ENCODE data around the gene MYH6. TPM values are rescaled to one million over a fixed set of nuclear protein-coding genes. Genes with fewer than 3 reads are reported as not detected.
A peak's percentile ranks its signal among the peaks of the same experiment; 100 is the strongest.

Gene MYH6
- total and polyA plus RNA-seq, 2 donors (not counting 3 experiments of a cell fraction or from before 2014, with no cell fraction given), result not detected

GRCh38 chr14:23379366-23380196 lies 28.5 kb downstream of the MYH6 start:
- Histone ChIP-seq H3K79me2 (ENCODE audit: control insufficient read depth, insufficient read depth, low read length) (no peaks in the 10 kb centered on the region), H3K4me3 (replicated peaks in 1 of 3; ENCODE audit: insufficient read depth in 1 of 3, low read depth in 1 of 3, low read length in 3 of 3) (no peak overlapping the region), H3K9me3 (replicated peaks; ENCODE audit: control insufficient read depth, insufficient read depth, low read length) (no peaks in the 10 kb centered on the region), H3K4me2 (ENCODE audit: insufficient read depth, low read length) (no peak overlapping the region), H3K9me1 (replicated peaks; ENCODE audit: control insufficient read depth, extremely low read depth, insufficient read depth, low read length) (no peaks in the 10 kb centered on the region), H2AFZ (ENCODE audit: low read depth, low read length) (no peak overlapping the region), H4K20me1 (replicated peaks; ENCODE audit: control insufficient read depth, extremely low read depth, insufficient read depth, low read length) (no peaks in the 10 kb centered on the region), H3K27me3 (ENCODE audit: control insufficient read depth in 2 of 2, insufficient read depth in 2 of 2, low read length in 2 of 2) (no peaks in the 10 kb centered on the region), H3K9ac (replicated peaks; ENCODE audit: extremely low read depth, insufficient read depth, low read length) (no peak overlapping the region), H3K4me1 (ENCODE audit: control insufficient read depth, extremely low read depth, insufficient read depth, low read length) (no peaks in the 10 kb centered on the region), H3K36me3 (ENCODE audit: control insufficient read depth in 2 of 2, extremely low read depth in 1 of 2, insufficient read depth in 2 of 2, low read length in 2 of 2) (no peaks in the 10 kb centered on the region), H3K27ac (ENCODE audit: insufficient read depth, low read depth, low read length) (no peak overlapping the region)
- dilution Hi-C loops (cut with MboI; ENCODE audit: extremely low pct_ligation_motif_present, low sequenced_read_pairs), result no loop called here
- peak; percentile 34 for DNase-seq (ENCODE audit: low read depth, low spot score)
- peak; percentile 67 for FAIRE-seq
- ChIA-PET CTCF (interaction anchor here (0.7 to 4.7 kb wide), 32 partner anchors 10 to 311 kb away, joined by 3 to 55 read pairs (median 4); partner anchors contain the start of genes PABPN1 and SLC22A17), POLR2A (no interaction called here)
- no TSS peak for BruUV-seq (replicated peaks)
- peak; percentile 80 to 92 for TF ChIP-seq CTCF (IDR thresholded peaks at IDR 0.05; ENCODE audit: extremely low read depth in 1 of 2, insufficient read depth in 1 of 2, low read depth in 1 of 2, low read length in 2 of 2)
- no peak for TF ChIP-seq EZH2 (IDR thresholded peaks at IDR 0.05; ENCODE audit: borderline replicate concordance, low read depth, low read length, severe bottlenecking)
- intact Hi-C loops (cut with micrococcal nuclease), result loop anchor here (1.0 kb wide), 3 partner anchors 51 to 259 kb away; no protein-coding TSS in a partner anchor

- Histone ChIP-seq H3K36me3 (ENCODE audit: control insufficient read depth in 2 of 2, extremely low read depth in 1 of 2, insufficient read depth in 2 of 2, low read length in 2 of 2) (no peaks in the 10 kb centered on the region), H4K20me1 (replicated peaks; ENCODE audit: control insufficient read depth, extremely low read depth, insufficient read depth, low read length) (no peaks in the 10 kb centered on the region), H3K27me3 (ENCODE audit: control insufficient read depth in 2 of 2, insufficient read depth in 2 of 2, low read length in 2 of 2) (no peaks in the 10 kb centered on the region), H3K9me1 (replicated peaks; ENCODE audit: control insufficient read depth, extremely low read depth, insufficient read depth, low read length) (no peaks in the 10 kb centered on the region), H3K9me3 (replicated peaks; ENCODE audit: control insufficient read depth, insufficient read depth, low read length) (no peaks in the 10 kb centered on the region), H3K79me2 (ENCODE audit: control insufficient read depth, insufficient read depth, low read length) (no peaks in the 10 kb centered on the region), H3K4me1 (ENCODE audit: control insufficient read depth, extremely low read depth, insufficient read depth, low read length) (no peaks in the 10 kb centered on the region), H2AFZ (ENCODE audit: low read depth, low read length) (no peak overlapping the region), H3K4me2 (ENCODE audit: insufficient read depth, low read length) (no peak overlapping the region), H3K9ac (replicated peaks; ENCODE audit: extremely low read depth, insufficient read depth, low read length) (no peak overlapping the region), H3K27ac (ENCODE audit: insufficient read depth, low read depth, low read length) (no peak overlapping the region), H3K4me3 (replicated peaks in 1 of 3; ENCODE audit: insufficient read depth in 1 of 3, low read depth in 1 of 3, low read length in 3 of 3) (no peak overlapping the region)
- ChIA-PET CTCF (interaction anchor here (2.0 to 4.7 kb wide), 7 partner anchors 9 to 258 kb away, joined by 7 to 55 read pairs (median 25); partner anchors contain the start of gene SLC22A17), POLR2A (no interaction called here)
- no peak for DNase-seq (ENCODE audit: low read depth, low spot score)
- BruUV-seq (replicated peaks), result no TSS peak
- FAIRE-seq, result no peak
- dilution Hi-C loops (cut with MboI; ENCODE audit: extremely low pct_ligation_motif_present, low sequenced_read_pairs), result no loop called here
- TF ChIP-seq MAX (IDR thresholded peaks at IDR 0.05; ENCODE audit: insufficient read depth, insufficient read length), result no peak
- no peak for TF ChIP-seq CTCF (IDR thresholded peaks at IDR 0.05; ENCODE audit: extremely low read depth in 1 of 2, insufficient read depth in 1 of 2, low read depth in 1 of 2, low read length in 2 of 2)
- no peak for TF ChIP-seq GATA2 (IDR thresholded peaks at IDR 0.05; ENCODE audit: insufficient read depth, insufficient read length, low read depth, low read length)
- no peak for TF ChIP-seq EZH2 (IDR thresholded peaks at IDR 0.05; ENCODE audit: borderline replicate concordance, low read depth, low read length, severe bottlenecking)
- TF ChIP-seq JUN (IDR thresholded peaks at IDR 0.05; ENCODE audit: borderline replicate concordance, insufficient read depth, insufficient read length, low read depth), result no peak
- no peak for TF ChIP-seq POLR2A (IDR thresholded peaks at IDR 0.05; ENCODE audit: low read depth, low read length)
- no peak for TF ChIP-seq POLR2AphosphoS5 (IDR thresholded peaks at IDR 0.05; ENCODE audit: insufficient read depth, low read depth, low read length)
- no peak for TF ChIP-seq FOS (IDR thresholded peaks at IDR 0.05; ENCODE audit: borderline replicate concordance, insufficient read depth, low read length)
- TF ChIP-seq MYC (IDR thresholded peaks at IDR 0.05; ENCODE audit: low read depth, low read length), result no peak
- intact Hi-C loops (cut with micrococcal nuclease), result no loop called here
These were observed 29.4 kb downstream of the MYH6 start for GRCh38 chr14:23378612-23379220.

All from endothelial cell of umbilical vein (primary cell).